ENCODE measurements around the gene PALD1.

DNA sequence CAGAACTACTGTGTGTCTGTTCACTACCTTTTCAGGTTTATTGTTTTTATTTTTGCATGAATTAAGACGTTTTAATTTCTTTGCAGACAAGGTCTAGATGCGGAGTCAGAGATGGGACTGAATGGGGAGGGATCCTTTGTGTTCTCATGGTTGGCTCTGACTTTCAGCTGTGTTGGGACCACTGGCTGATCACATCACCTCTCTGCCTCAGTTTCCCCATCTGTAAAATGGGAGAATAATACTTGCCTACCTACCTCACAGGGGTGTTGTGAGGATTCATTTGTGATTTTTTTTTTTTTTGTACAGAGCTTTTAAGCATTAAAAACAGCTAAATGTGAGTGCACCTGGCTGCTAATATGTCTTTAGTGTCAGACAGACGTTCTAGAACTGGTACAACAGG lies 89.5 kb downstream of the PALD1 start:
- TF ChIP-seq RCOR1 (IDR thresholded peaks at IDR 0.05; ENCODE audit: insufficient replicate concordance, low read length): no peak
- TF ChIP-seq, protein P1, sequence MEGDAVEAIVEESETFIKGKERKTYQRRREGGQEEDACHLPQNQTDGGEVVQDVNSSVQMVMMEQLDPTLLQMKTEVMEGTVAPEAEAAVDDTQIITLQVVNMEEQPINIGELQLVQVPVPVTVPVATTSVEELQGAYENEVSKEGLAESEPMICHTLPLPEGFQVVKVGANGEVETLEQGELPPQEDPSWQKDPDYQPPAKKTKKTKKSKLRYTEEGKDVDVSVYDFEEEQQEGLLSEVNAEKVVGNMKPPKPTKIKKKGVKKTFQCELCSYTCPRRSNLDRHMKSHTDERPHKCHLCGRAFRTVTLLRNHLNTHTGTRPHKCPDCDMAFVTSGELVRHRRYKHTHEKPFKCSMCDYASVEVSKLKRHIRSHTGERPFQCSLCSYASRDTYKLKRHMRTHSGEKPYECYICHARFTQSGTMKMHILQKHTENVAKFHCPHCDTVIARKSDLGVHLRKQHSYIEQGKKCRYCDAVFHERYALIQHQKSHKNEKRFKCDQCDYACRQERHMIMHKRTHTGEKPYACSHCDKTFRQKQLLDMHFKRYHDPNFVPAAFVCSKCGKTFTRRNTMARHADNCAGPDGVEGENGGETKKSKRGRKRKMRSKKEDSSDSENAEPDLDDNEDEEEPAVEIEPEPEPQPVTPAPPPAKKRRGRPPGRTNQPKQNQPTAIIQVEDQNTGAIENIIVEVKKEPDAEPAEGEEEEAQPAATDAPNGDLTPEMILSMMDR (conservative IDR thresholded peaks at IDR 0.05; ENCODE audit: low read depth, low read length): no peak
- no peak for TF ChIP-seq SMC3 (IDR thresholded peaks at IDR 0.05; ENCODE audit: low read depth, low read length)
- TF ChIP-seq RAD21 (IDR thresholded peaks at IDR 0.05; ENCODE audit: low read length): no peak
- TF ChIP-seq POLR2A (IDR thresholded peaks at IDR 0.05; ENCODE audit: low read depth, low read length): no peak
- TF ChIP-seq CHD1 (IDR thresholded peaks at IDR 0.05; ENCODE audit: low read depth, low read length): no peak
- TF ChIP-seq FOS (IDR thresholded peaks at IDR 0.05; ENCODE audit: low read depth, low read length): no peak
- TF ChIP-seq, protein P2, sequence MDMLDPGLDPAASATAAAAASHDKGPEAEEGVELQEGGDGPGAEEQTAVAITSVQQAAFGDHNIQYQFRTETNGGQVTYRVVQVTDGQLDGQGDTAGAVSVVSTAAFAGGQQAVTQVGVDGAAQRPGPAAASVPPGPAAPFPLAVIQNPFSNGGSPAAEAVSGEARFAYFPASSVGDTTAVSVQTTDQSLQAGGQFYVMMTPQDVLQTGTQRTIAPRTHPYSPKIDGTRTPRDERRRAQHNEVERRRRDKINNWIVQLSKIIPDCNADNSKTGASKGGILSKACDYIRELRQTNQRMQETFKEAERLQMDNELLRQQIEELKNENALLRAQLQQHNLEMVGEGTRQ (IDR thresholded peaks at IDR 0.05; ENCODE audit: low read depth, low read length): no peak
- TF ChIP-seq, protein P3, sequence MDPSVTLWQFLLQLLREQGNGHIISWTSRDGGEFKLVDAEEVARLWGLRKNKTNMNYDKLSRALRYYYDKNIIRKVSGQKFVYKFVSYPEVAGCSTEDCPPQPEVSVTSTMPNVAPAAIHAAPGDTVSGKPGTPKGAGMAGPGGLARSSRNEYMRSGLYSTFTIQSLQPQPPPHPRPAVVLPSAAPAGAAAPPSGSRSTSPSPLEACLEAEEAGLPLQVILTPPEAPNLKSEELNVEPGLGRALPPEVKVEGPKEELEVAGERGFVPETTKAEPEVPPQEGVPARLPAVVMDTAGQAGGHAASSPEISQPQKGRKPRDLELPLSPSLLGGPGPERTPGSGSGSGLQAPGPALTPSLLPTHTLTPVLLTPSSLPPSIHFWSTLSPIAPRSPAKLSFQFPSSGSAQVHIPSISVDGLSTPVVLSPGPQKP (IDR thresholded peaks at IDR 0.05; ENCODE audit: borderline replicate concordance, low read depth, low read length): no peak
- TF ChIP-seq MAFK (IDR thresholded peaks at IDR 0.05; ENCODE audit: low read depth, low read length): no peak

Data from IMR-90 (cell line).